ENCODE measurements around the gene AUTS2. TPM values are rescaled to one million over a fixed set of nuclear protein-coding genes. Genes with fewer than 3 reads are reported as not detected.

The AUTS2 gene
- total and polyA plus RNA-seq, 11 donors = 3.4 to 14.0 (median 7.3) TPM

DNA sequence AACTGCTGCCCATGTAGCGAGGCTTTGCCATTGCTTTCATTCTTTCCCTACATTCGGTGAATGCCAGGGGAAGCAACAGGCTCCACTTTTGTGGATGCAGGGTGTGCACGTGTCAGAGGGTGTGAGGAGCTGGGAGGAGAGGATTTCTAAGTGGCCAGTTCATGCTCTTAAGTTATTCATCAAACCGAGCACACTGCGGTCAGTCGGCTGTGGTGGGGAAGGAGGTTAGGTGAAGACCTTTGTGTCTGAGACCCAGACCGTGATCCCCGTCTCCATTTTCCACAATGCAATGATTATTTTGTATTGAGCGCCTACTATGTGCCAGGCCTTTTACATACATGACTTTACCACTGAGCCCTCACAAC is 1095.0 kb downstream of the AUTS2 start:
- H3K9me3 ChIP-seq = no peaks in the 10 kb centered on the region
- ATAC-seq = peak in 2 of 4 donors; percentile 6 to 34
- DNase-seq = peak in 1 of 5 donors; percentile 48
- 39 to 47% (median 41%) methylated on average over 9 of the region's 9 CpGs for WGBS, 4 donors
- intact Hi-C loops (cut with DNase I) = loop anchor here in 5 of 10 donors (10.0 kb wide), 9 partner anchors 79 to 1099 kb away; partner anchors contain the start of gene AUTS2 (in 1 of the 5)
- peaks cover 0 to 21% (median 8%) of the 10 kb centered on the region in 12 donors for H3K4me1 ChIP-seq
- H3K27me3 ChIP-seq = peaks cover 0 to 22% (median 0%) of the 10 kb centered on the region in 9 donors
- no peak for TF ChIP-seq POLR2A (IDR thresholded peaks at IDR 0.05)
- TF ChIP-seq, protein P1, sequence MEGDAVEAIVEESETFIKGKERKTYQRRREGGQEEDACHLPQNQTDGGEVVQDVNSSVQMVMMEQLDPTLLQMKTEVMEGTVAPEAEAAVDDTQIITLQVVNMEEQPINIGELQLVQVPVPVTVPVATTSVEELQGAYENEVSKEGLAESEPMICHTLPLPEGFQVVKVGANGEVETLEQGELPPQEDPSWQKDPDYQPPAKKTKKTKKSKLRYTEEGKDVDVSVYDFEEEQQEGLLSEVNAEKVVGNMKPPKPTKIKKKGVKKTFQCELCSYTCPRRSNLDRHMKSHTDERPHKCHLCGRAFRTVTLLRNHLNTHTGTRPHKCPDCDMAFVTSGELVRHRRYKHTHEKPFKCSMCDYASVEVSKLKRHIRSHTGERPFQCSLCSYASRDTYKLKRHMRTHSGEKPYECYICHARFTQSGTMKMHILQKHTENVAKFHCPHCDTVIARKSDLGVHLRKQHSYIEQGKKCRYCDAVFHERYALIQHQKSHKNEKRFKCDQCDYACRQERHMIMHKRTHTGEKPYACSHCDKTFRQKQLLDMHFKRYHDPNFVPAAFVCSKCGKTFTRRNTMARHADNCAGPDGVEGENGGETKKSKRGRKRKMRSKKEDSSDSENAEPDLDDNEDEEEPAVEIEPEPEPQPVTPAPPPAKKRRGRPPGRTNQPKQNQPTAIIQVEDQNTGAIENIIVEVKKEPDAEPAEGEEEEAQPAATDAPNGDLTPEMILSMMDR (IDR thresholded peaks at IDR 0.05) = no peak
- peak overlapping the region in 11 of 12 donors; percentile 66 to 89 (median 78) for H3K4me3 ChIP-seq
- H3K36me3 ChIP-seq = no peaks in the 10 kb centered on the region
- peak overlapping the region in 10 of 12 donors; percentile 1 to 82 (median 66) for H3K27ac ChIP-seq

DNA sequence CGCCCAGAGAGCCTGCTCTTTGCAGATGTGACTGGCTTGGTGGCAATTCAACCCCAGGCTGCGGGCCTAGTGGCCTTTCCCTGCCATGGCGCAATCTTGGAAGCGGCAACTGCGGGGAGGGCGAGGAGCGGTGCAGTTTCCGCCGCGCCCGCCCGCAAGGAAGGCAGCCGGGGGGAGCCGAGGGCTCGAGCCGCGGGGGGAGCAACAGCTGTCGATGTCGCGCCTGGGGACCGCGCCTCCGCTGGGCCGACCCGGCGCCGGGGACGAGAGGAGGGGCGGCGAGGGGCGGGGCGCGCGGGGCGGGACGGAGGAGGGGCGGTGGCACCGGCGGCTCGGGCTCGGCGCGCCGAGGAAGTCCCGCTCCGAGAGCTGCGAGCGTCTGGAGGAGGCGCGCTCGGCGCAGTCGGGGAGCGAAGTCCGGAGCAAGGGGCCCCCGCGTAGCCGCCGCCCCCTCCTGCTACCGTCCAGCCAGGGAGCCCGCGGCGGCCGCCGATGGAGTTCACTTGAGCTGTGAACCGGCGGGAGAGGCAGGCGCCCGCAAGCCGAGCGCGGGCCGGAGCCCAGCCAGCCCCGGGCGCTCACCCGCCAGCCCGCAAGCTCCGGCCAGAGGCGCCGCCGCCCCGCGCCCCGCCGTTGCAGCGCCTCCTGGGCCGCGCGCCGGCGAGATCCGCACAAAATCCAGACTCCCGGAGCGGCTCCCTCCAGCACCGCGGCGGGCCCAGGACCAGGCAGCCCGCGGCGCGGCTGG is 1095.6 kb downstream of the AUTS2 start:
- intact Hi-C loops (cut with DNase I) = loop anchor here in 5 of 10 donors (10.0 kb wide), 9 partner anchors 79 to 1099 kb away; partner anchors contain the start of gene AUTS2 (in 1 of the 5)
- peak; percentile 49 to 92 (median 84) for ATAC-seq
- peaks cover 0 to 22% (median 0%) of the 10 kb centered on the region in 9 donors for H3K27me3 ChIP-seq
- peak overlapping the region; percentile 1 to 82 (median 62) for H3K27ac ChIP-seq
- H3K4me1 ChIP-seq = peaks cover 0 to 21% (median 8%) of the 10 kb centered on the region in 12 donors
- H3K4me3 ChIP-seq = peak overlapping the region; percentile 36 to 89 (median 78)
- H3K9me3 ChIP-seq = no peaks in the 10 kb centered on the region
- TF ChIP-seq POLR2A (IDR thresholded peaks at IDR 0.05) = peak in 1 of 2 donors; percentile 62
- TF ChIP-seq, protein P1 (IDR thresholded peaks at IDR 0.05) = peak in 6 of 12 donors; percentile 13 to 37 (median 24)
- DNase-seq = peak; percentile 74 to 85 (median 84)
- WGBS, 4 donors = 0 to 1% (median 1%) methylated on average over 38 to 101 of the region's 101 CpGs
- peaks cover 0 to 4% (median 0%) of the 10 kb centered on the region in 9 donors for H3K36me3 ChIP-seq

DNA sequence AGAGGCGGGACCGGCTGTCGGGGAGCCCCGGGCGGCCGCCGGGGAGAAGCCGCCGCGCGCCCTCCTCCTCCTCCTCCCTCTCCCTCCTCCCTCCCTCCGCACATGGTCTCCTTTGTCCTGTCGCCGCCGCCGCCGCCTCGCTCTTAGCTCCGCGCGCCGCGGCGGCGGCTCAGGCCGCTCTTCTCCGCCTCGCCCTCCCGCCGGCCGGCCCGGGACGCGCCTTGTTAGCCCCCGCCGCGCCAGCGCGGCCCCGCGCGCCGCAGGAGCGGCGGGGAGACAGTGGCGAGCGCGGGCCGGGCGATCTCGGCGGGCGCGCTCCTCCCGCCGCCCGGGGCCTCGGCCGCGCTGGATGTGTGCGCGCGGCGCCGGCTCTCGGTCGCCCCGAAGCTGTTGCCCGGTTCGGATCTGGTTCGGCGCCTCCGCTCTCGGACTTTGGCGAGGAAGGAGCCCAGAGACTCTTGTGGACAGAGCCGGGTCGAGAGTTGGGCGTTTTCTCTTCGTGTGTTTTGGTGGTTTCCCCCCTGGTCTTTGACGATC is 1096.2 kb downstream of the AUTS2 start:
- Histone ChIP-seq H3K4me3 (peak overlapping the region; percentile 66 to 89 (median 79)), H3K9me3 (no peaks in the 10 kb centered on the region), H3K36me3 (peaks cover 0 to 7% (median 0%) of the 10 kb centered on the region in 9 donors), H3K4me1 (peaks cover 0 to 21% (median 8%) of the 10 kb centered on the region in 12 donors), H3K27me3 (peaks cover 0 to 22% (median 0%) of the 10 kb centered on the region in 9 donors), H3K27ac (peak overlapping the region in 11 of 12 donors; percentile 1 to 82 (median 68))
- peak; percentile 37 to 76 (median 46) for DNase-seq
- 0 to 1% (median 0%) methylated on average over 22 to 80 of the region's 80 CpGs for WGBS, 4 donors
- intact Hi-C loops (cut with DNase I) = loop anchor here in 5 of 10 donors (10.0 kb wide), 9 partner anchors 80 to 1100 kb away; partner anchors contain the start of gene AUTS2 (in 1 of the 5)
- peak; percentile 2 to 56 (median 41) for ATAC-seq
- TF ChIP-seq, protein P1 (IDR thresholded peaks at IDR 0.05) = no peak
- no peak for TF ChIP-seq POLR2A (IDR thresholded peaks at IDR 0.05)
